K562 treated with DMSO at 1 percent for 48 hours (cell line): Measurements from ENCODE around the gene TRRAP. TPM values are rescaled to one million over a fixed set of nuclear protein-coding genes. Genes with fewer than 3 reads are reported as not detected.

Source experiments
- total RNA-seq: library from RNA; unstranded; fragments of 300-600 nt; gene quantifications from 2 replicates; pipeline ENCODE4 v1.2.3, GENCODE V29; 2022; ENCODE audit warnings: low replicate concordance; ENCODE audit errors: extremely low read depth

TRRAP gene
- not detected in 2 replicates for total RNA-seq

GRCh38 chr7:98878365-98879197 is at the start of gene TRRAP:
Gene TRRAP, plus strand, starts transcription at chr7:98878532. Its CDS starts 2,619 bp downstream, at chr7:98881151.

GRCh38 chr7:98869597-98870120 is 8.7 kb upstream of the TRRAP start, which contains the start of gene TMEM130:
Gene TMEM130, minus strand, starts transcription at chr7:98870014. Its CDS starts 153 bp downstream, at chr7:98869861.

Other genes starting within 250 kb of the TRRAP start
- gene TMEM130, start 8.5 kb upstream of the TRRAP start, total RNA-seq: not detected in 2 replicates